Neutrophil (primary cell): Measurements from ENCODE around the gene GARIN5B.

ENCODE experiments used
- H3K27ac ChIP-seq: fragments of 200-600 bp; sonication (generic); 2 replicates; pipeline ENCODE4 v1.5.1; 2016; ENCODE audit warnings: mild to moderate bottlenecking, moderate library complexity
- H3K27me3 ChIP-seq: fragments of 200-600 bp; sonication (generic); 2 replicates; pipeline ENCODE4 v1.6.0; 2016; ENCODE audit warnings: mild to moderate bottlenecking
- H3K36me3 ChIP-seq: fragments of 200-600 bp; sonication (generic); 2 replicates; pipeline ENCODE4 v1.5.1; 2017
- H3K4me1 ChIP-seq, 2 experiments: fragments of 200-600 bp in 1 of 2; sonication (generic) in 1 of 2; 1 replicate in 1 of 2; 2 replicates in 1 of 2; pipeline versions ENCODE4 v1.5.1 to v1.6.1; 2013 to 2016; ENCODE audit warnings: low read depth in 1 of 2, low read length in 1 of 2, mild to moderate bottlenecking in 1 of 2, moderate library complexity in 1 of 2; ENCODE audit not compliant: control insufficient read depth in 1 of 2, insufficient read depth in 1 of 2
- H3K4me3 ChIP-seq, 2 experiments: fragments of 200-600 bp in 1 of 2; sonication (generic) in 1 of 2; 1 replicate in 1 of 2; 2 replicates in 1 of 2; pipeline ENCODE4 v1.5.1; 2013 to 2016; ENCODE audit warnings: low read depth in 1 of 2, low read length in 1 of 2, mild to moderate bottlenecking in 1 of 2, moderate library complexity in 1 of 2
- H3K9me3 ChIP-seq: fragments of 200-600 bp; sonication (generic); 2 replicates; pipeline ENCODE4 v1.5.1; 2016
- CTCF ChIP-seq: fragments of 200-600 bp; sonication (generic); IDR thresholded peaks from 2 replicates; pipeline ENCODE4 v1.5.1; 2016; ENCODE audit warnings: antibody characterized with exemption

GARIN5B gene

GRCh38 chr19:55311797-55312196 is 51.3 kb downstream of the GARIN5B start:
- TF ChIP-seq CTCF = no peak
- no peak overlapping the region for H3K27ac ChIP-seq
- no peak overlapping the region for H3K4me3 ChIP-seq

GRCh38 chr19:55311397-55311796 is 51.7 kb downstream of the GARIN5B start:
- H3K36me3 ChIP-seq = no peaks in the 10 kb centered on the region
- no peak overlapping the region for H3K4me3 ChIP-seq
- H3K27me3 ChIP-seq = no peaks in the 10 kb centered on the region

More at GRCh38 chr19:55311797-55312196, 51.3 kb downstream of the GARIN5B start:
- H3K9me3 ChIP-seq = no peaks in the 10 kb centered on the region
- no peaks in the 10 kb centered on the region for H3K27me3 ChIP-seq
- no peaks in the 10 kb centered on the region for H3K36me3 ChIP-seq
- peaks cover 0 to 4% of the 10 kb centered on the region in 2 experiments for H3K4me1 ChIP-seq

GRCh38 chr19:55310498-55310897 is 52.6 kb downstream of the GARIN5B start:
- H3K4me1 ChIP-seq = no peaks in the 10 kb centered on the region
- H3K27me3 ChIP-seq = no peaks in the 10 kb centered on the region
- no peak overlapping the region for H3K4me3 ChIP-seq
- H3K36me3 ChIP-seq = no peaks in the 10 kb centered on the region
- no peak overlapping the region for H3K27ac ChIP-seq
- H3K9me3 ChIP-seq = no peaks in the 10 kb centered on the region
- TF ChIP-seq CTCF = no peak

More at GRCh38 chr19:55311397-55311796, 51.7 kb downstream of the GARIN5B start:
- Histone ChIP-seq H3K4me1 (peaks cover 0 to 3% of the 10 kb centered on the region in 2 experiments), H3K27ac (no peak overlapping the region), H3K9me3 (no peaks in the 10 kb centered on the region)
- no peak for TF ChIP-seq CTCF

GRCh38 chr19:55309448-55309847 is 53.6 kb downstream of the GARIN5B start:
- Histone ChIP-seq H3K27me3 (no peaks in the 10 kb centered on the region), H3K4me1 (no peaks in the 10 kb centered on the region), H3K27ac (no peak overlapping the region), H3K36me3 (no peaks in the 10 kb centered on the region), H3K9me3 (no peaks in the 10 kb centered on the region), H3K4me3 (no peak overlapping the region)
- TF ChIP-seq CTCF = no peak

- H3K36me3 ChIP-seq = no peaks in the 10 kb centered on the region
- no peaks in the 10 kb centered on the region for H3K9me3 ChIP-seq
- no peaks in the 10 kb centered on the region for H3K4me1 ChIP-seq
- H3K27me3 ChIP-seq = no peaks in the 10 kb centered on the region
- H3K4me3 ChIP-seq = no peak overlapping the region
- TF ChIP-seq CTCF = no peak
- H3K27ac ChIP-seq = no peak overlapping the region
Observed at GRCh38 chr19:55308281-55308680, 54.8 kb downstream of the GARIN5B start.

- no peak overlapping the region for H3K4me3 ChIP-seq
- no peaks in the 10 kb centered on the region for H3K27me3 ChIP-seq
- TF ChIP-seq CTCF = no peak
- H3K36me3 ChIP-seq = no peaks in the 10 kb centered on the region
- H3K4me1 ChIP-seq = peaks cover 4% of the 10 kb centered on the region in 2 experiments
- no peak overlapping the region for H3K27ac ChIP-seq
- no peaks in the 10 kb centered on the region for H3K9me3 ChIP-seq
Observed at GRCh38 chr19:55306712-55307111, 56.3 kb downstream of the GARIN5B start.
